OCI-M2 (cell line): ENCODE measurements around the gene RBMX.
"Not testable (repeated sequence)": the region's sequence is repeated elsewhere in the genome, so short reads cannot be mapped to it uniquely, and the experiment has no call there.

Source experiments
- DNase-seq: peaks from one replicate; lab custom pipeline; 2025; ENCODE audit not compliant: unreplicated experiment; lab: John Stamatoyannopoulos, UW

Gene RBMX

GRCh38 chrX:136879001-136879687, 1.4 kb downstream of the RBMX start:
- DNase-seq: no peak

- DNase-seq: no peak
Measured at GRCh38 chrX:136878423-136878822, 2.1 kb downstream of the RBMX start.

- not testable (repeated sequence) for DNase-seq
Measured at GRCh38 chrX:136874114-136874513, 6.4 kb downstream of the RBMX start.

GRCh38 chrX:136873210-136873609, 7.3 kb downstream of the RBMX start:
- DNase-seq: not testable (repeated sequence)

GRCh38 chrX:136872091-136872700, 8.3 kb downstream of the RBMX start:
- no peak for DNase-seq

GRCh38 chrX:136870064-136870463, 10.5 kb downstream of the RBMX start:
- DNase-seq: no peak

GRCh38 chrX:136868283-136869055, 12.1 kb downstream of the RBMX start:
- DNase-seq: no peak

- no peak for DNase-seq
Measured at GRCh38 chrX:136867518-136867917, 13.0 kb downstream of the RBMX start.

GRCh38 chrX:136867096-136867491, 13.4 kb downstream of the RBMX start:
- no peak for DNase-seq

- DNase-seq: no peak
Measured at GRCh38 chrX:136866337-136867095, 14.0 kb downstream of the RBMX start.

GRCh38 chrX:136865270-136866158, 15.0 kb downstream of the RBMX start:
- DNase-seq: no peak

- no peak for DNase-seq
Measured at GRCh38 chrX:136863826-136864225, 16.7 kb downstream of the RBMX start.

- DNase-seq: no peak
Measured at GRCh38 chrX:136862546-136862945, 18.0 kb downstream of the RBMX start.

GRCh38 chrX:136861877-136862276, 18.6 kb downstream of the RBMX start:
- DNase-seq: no peak

GRCh38 chrX:136858007-136858756, 22.3 kb downstream of the RBMX start:
- DNase-seq: no peak

GRCh38 chrX:136856551-136856950, 24.0 kb downstream of the RBMX start:
- no peak for DNase-seq

- no peak for DNase-seq
Measured at GRCh38 chrX:136856050-136856449, 24.5 kb downstream of the RBMX start.

- no peak for DNase-seq
Measured at GRCh38 chrX:136851526-136851925, 29.0 kb downstream of the RBMX start.

- DNase-seq: no peak
Measured at GRCh38 chrX:136850441-136851175, 29.9 kb downstream of the RBMX start.
